ENCODE data around the gene MYO15A. TPM values are rescaled to one million over a fixed set of nuclear protein-coding genes. Genes with fewer than 3 reads are reported as not detected.

Gene MYO15A
- polyA plus RNA-seq, 1 donor: 1.3 TPM

- DNase-seq: no peak
Measured at GRCh38 chr17:18102640-18103039, 5.9 kb upstream of the MYO15A start.

- DNase-seq: no peak
Measured at GRCh38 chr17:18105027-18105426, 3.5 kb upstream of the MYO15A start.

- no peak for DNase-seq
Measured at GRCh38 chr17:18105595-18105994, 3.0 kb upstream of the MYO15A start.

- no peak for DNase-seq
Measured at GRCh38 chr17:18106211-18106610, 2.3 kb upstream of the MYO15A start.

- DNase-seq: no peak
Measured at GRCh38 chr17:18107061-18107790, 1.3 kb upstream of the MYO15A start.

GRCh38 chr17:18107971-18108370, 585 bp upstream of the MYO15A start:
- DNase-seq: no peak

- no peak for DNase-seq
Measured at GRCh38 chr17:18109935-18110485, 1.5 kb downstream of the MYO15A start.

- DNase-seq: no peak
Measured at GRCh38 chr17:18110636-18111145, 2.1 kb downstream of the MYO15A start.

- DNase-seq: no peak
Measured at GRCh38 chr17:18111330-18111971, 2.9 kb downstream of the MYO15A start.

- DNase-seq: no peak
Measured at GRCh38 chr17:18115517-18115916, 7.0 kb downstream of the MYO15A start.

- no peak for DNase-seq
Measured at GRCh38 chr17:18116078-18116477, 7.5 kb downstream of the MYO15A start.

GRCh38 chr17:18117533-18117932, 9.0 kb downstream of the MYO15A start:
- DNase-seq: no peak

GRCh38 chr17:18117982-18118975, 9.7 kb downstream of the MYO15A start:
- DNase-seq: no peak

GRCh38 chr17:18119166-18119745, 10.7 kb downstream of the MYO15A start:
- DNase-seq: no peak

GRCh38 chr17:18119938-18120337, 11.4 kb downstream of the MYO15A start:
- no peak for DNase-seq

- DNase-seq: no peak
Measured at GRCh38 chr17:18120461-18121017, 12.0 kb downstream of the MYO15A start.

- DNase-seq: no peak
Measured at GRCh38 chr17:18121144-18121910, 12.8 kb downstream of the MYO15A start.

- DNase-seq: no peak
Measured at GRCh38 chr17:18122990-18123753, 14.6 kb downstream of the MYO15A start.

GRCh38 chr17:18124345-18125126, 16.0 kb downstream of the MYO15A start:
- no peak for DNase-seq
